GM12864 (cell line): Measurements from ENCODE around the gene ANKLE1.
A peak's percentile ranks its signal among the peaks of the same experiment; 100 is the strongest.
"Not testable (repeated sequence)": the region's sequence is repeated elsewhere in the genome, so short reads cannot be mapped to it uniquely, and the experiment has no call there.

Source experiments
- DNase-seq: peaks from one replicate; pipeline ENCODE4 v3.0.0-alpha.2; 2011; ENCODE audit warnings: low read depth
- H3K4me3 ChIP-seq: 2 replicates; pipeline ENCODE4 v1.5.1; 2011; ENCODE audit warnings: mild to moderate bottlenecking, low read depth, low read length, control low read depth
- CTCF ChIP-seq: IDR thresholded peaks from 2 replicates; pipeline ENCODE4 v1.5.1; 2011; ENCODE audit warnings: low read depth, mild to moderate bottlenecking, moderate library complexity, low read length, control low read depth, inconsistent platforms; ENCODE audit errors: missing control alignments

The ANKLE1 gene

GRCh38 chr19:17266975-17267788 lies 14.5 kb upstream of the ANKLE1 start, which contains the start of gene BABAM1:
Gene BABAM1 (plus strand): TSS chr19:17267443. CDS start chr19:17268807, 1,364 bp downstream.
- DNase-seq = peak; percentile 100
- H3K4me3 ChIP-seq = peak within 1 kb of the TSS; percentile 95
- no peak for TF ChIP-seq CTCF

DNA sequence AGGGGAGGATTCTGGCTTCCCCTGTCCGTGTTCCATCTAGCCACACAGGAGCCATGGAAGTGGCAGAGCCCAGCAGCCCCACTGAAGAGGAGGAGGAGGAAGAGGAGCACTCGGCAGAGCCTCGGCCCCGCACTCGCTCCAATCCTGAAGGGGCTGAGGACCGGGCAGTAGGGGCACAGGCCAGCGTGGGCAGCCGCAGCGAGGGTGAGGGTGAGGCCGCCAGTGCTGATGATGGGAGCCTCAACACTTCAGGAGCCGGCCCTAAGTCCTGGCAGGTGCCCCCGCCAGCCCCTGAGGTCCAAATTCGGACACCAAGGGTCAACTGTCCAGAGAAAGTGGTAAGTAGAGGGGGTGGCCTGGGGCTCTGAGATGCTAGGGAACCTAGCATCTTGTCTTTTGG lies 12.9 kb upstream of the ANKLE1 start:
- DNase-seq = no peak
- TF ChIP-seq CTCF = no peak
- H3K4me3 ChIP-seq = no peak overlapping the region

DNA sequence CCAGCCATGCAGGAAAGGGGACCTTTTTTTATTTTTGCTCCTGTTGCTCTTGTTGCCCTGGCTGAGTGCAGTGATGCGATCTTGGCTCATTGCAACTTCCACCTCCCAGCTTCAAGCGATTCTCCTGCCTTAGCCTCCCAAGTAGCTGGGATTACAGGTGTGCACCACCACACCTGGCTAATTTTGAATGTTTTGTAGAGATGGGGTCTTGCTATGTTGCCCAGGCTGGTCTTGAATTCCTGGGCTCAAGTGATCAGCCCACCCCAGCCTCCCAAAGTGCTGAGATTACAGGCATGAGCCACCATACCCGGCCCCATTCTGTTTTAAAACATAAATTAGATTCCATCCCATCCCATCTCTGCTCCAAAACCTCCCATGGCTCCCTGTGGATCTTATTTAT lies 6.8 kb upstream of the ANKLE1 start:
- not testable (repeated sequence) for DNase-seq, H3K4me3 ChIP-seq

- no peak overlapping the region for H3K4me3 ChIP-seq
- no peak for DNase-seq
- no peak for TF ChIP-seq CTCF
Measured at GRCh38 chr19:17275441-17276175, 6.1 kb upstream of the ANKLE1 start.

GRCh38 chr19:17279436-17279835 lies 2.3 kb upstream of the ANKLE1 start:
- no peak for TF ChIP-seq CTCF
- H3K4me3 ChIP-seq = no peak overlapping the region
- DNase-seq = no peak

- peak overlapping the region; percentile 73 for H3K4me3 ChIP-seq
- TF ChIP-seq CTCF = peak; percentile 89
- DNase-seq = peak; percentile 44
Measured at GRCh38 chr19:17282488-17283125, 906 bp downstream of the ANKLE1 start.

- DNase-seq = no peak
- no peak for TF ChIP-seq CTCF
- H3K4me3 ChIP-seq = no peak overlapping the region
Measured at GRCh38 chr19:17283504-17283996, 1.8 kb downstream of the ANKLE1 start.
